Measurements from ENCODE around the gene SLC5A4.

SLC5A4 gene

GRCh38 chr22:32232191-32232830 is 22.8 kb downstream of the SLC5A4 start:
- no peak for TF ChIP-seq CTCF (IDR thresholded peaks at IDR 0.05; ENCODE audit: extremely low read depth, missing control alignments)
- DNase-seq (ENCODE audit: low spot score): no peak

GRCh38 chr22:32226326-32227104 is 28.6 kb downstream of the SLC5A4 start:
- DNase-seq (ENCODE audit: low spot score): no peak
- TF ChIP-seq CTCF (IDR thresholded peaks at IDR 0.05; ENCODE audit: extremely low read depth, missing control alignments): no peak

- DNase-seq (ENCODE audit: low spot score): no peak
- no peak for TF ChIP-seq CTCF (IDR thresholded peaks at IDR 0.05; ENCODE audit: extremely low read depth, missing control alignments)
These were observed 32.2 kb downstream of the SLC5A4 start for GRCh38 chr22:32222991-32223390.

- TF ChIP-seq CTCF (IDR thresholded peaks at IDR 0.05; ENCODE audit: extremely low read depth, missing control alignments): no peak
- no peak for DNase-seq (ENCODE audit: low spot score)
These were observed 36.1 kb downstream of the SLC5A4 start for GRCh38 chr22:32219026-32219425.

- no peak for DNase-seq (ENCODE audit: low spot score)
- no peak for TF ChIP-seq CTCF (IDR thresholded peaks at IDR 0.05; ENCODE audit: extremely low read depth, missing control alignments)
These were observed 36.7 kb downstream of the SLC5A4 start for GRCh38 chr22:32218470-32218869.

- TF ChIP-seq CTCF (IDR thresholded peaks at IDR 0.05; ENCODE audit: extremely low read depth, missing control alignments): no peak
- no peak for DNase-seq (ENCODE audit: low spot score)
These were observed 37.7 kb downstream of the SLC5A4 start for GRCh38 chr22:32217465-32217864.

GRCh38 chr22:32216911-32217310 is 38.2 kb downstream of the SLC5A4 start:
- no peak for TF ChIP-seq CTCF (IDR thresholded peaks at IDR 0.05; ENCODE audit: extremely low read depth, missing control alignments)
- no peak for DNase-seq (ENCODE audit: low spot score)
